ENCODE data around the gene HRG.

Gene HRG

GRCh38 chr3:186691676-186692075 is 25.9 kb downstream of the HRG start:
- Histone ChIP-seq H3K4me1 (no peaks in the 10 kb centered on the region), H3K27ac (no peak overlapping the region), H3K9ac (no peak overlapping the region), H2AFZ (no peak overlapping the region), H3K4me3 (ENCODE audit: low read depth, low read length) (no peak overlapping the region), H3K36me3 (ENCODE audit: control insufficient read depth, insufficient read depth, low read length) (no peaks in the 10 kb centered on the region), H3K27me3 (ENCODE audit: control insufficient read depth, insufficient read depth, low read length) (no peaks in the 10 kb centered on the region), H3K9me3 (ENCODE audit: control insufficient read depth, low read length) (no peaks in the 10 kb centered on the region), H3K4me2 (ENCODE audit: low read length) (no peak overlapping the region), H3K79me2 (no peaks in the 10 kb centered on the region)
- TF ChIP-seq CTCF (IDR thresholded peaks at IDR 0.05) = no peak

- no peak overlapping the region for H2AFZ ChIP-seq
Observed at GRCh38 chr3:186693843-186694242, 28.0 kb downstream of the HRG start.

GRCh38 chr3:186694288-186695032 is 28.6 kb downstream of the HRG start:
- H3K9ac ChIP-seq = no peak overlapping the region
- no peaks in the 10 kb centered on the region for H3K36me3 ChIP-seq (ENCODE audit: control insufficient read depth, insufficient read depth, low read length)
- no peak for TF ChIP-seq CTCF (IDR thresholded peaks at IDR 0.05)
- H3K27ac ChIP-seq = no peak overlapping the region
- no peaks in the 10 kb centered on the region for H3K79me2 ChIP-seq
- H3K9me3 ChIP-seq (ENCODE audit: control insufficient read depth, low read length) = no peaks in the 10 kb centered on the region
- H3K4me3 ChIP-seq (ENCODE audit: low read depth, low read length) = no peak overlapping the region
- H3K27me3 ChIP-seq (ENCODE audit: control insufficient read depth, insufficient read depth, low read length) = no peaks in the 10 kb centered on the region
- H3K4me2 ChIP-seq (ENCODE audit: low read length) = no peak overlapping the region
- H2AFZ ChIP-seq = no peak overlapping the region
- no peaks in the 10 kb centered on the region for H3K4me1 ChIP-seq

More at GRCh38 chr3:186693843-186694242, 28.0 kb downstream of the HRG start:
- no peak overlapping the region for H3K9ac ChIP-seq
- TF ChIP-seq CTCF (IDR thresholded peaks at IDR 0.05) = no peak
- no peaks in the 10 kb centered on the region for H3K9me3 ChIP-seq (ENCODE audit: control insufficient read depth, low read length)
- H3K27me3 ChIP-seq (ENCODE audit: control insufficient read depth, insufficient read depth, low read length) = no peaks in the 10 kb centered on the region
- H3K4me3 ChIP-seq (ENCODE audit: low read depth, low read length) = no peak overlapping the region
- no peaks in the 10 kb centered on the region for H3K36me3 ChIP-seq (ENCODE audit: control insufficient read depth, insufficient read depth, low read length)
- H3K4me2 ChIP-seq (ENCODE audit: low read length) = no peak overlapping the region
- no peak overlapping the region for H3K27ac ChIP-seq
- H3K79me2 ChIP-seq = no peaks in the 10 kb centered on the region
- no peaks in the 10 kb centered on the region for H3K4me1 ChIP-seq

GRCh38 chr3:186696522-186696921 is 30.7 kb downstream of the HRG start:
- Histone ChIP-seq H3K4me1 (no peaks in the 10 kb centered on the region), H3K4me2 (ENCODE audit: low read length) (no peak overlapping the region), H3K9me3 (ENCODE audit: control insufficient read depth, low read length) (no peaks in the 10 kb centered on the region), H3K27ac (no peak overlapping the region), H3K79me2 (no peaks in the 10 kb centered on the region), H3K9ac (no peak overlapping the region), H2AFZ (no peak overlapping the region), H3K36me3 (ENCODE audit: control insufficient read depth, insufficient read depth, low read length) (no peaks in the 10 kb centered on the region), H3K4me3 (ENCODE audit: low read depth, low read length) (no peak overlapping the region), H3K27me3 (ENCODE audit: control insufficient read depth, insufficient read depth, low read length) (no peaks in the 10 kb centered on the region)
- no peak for TF ChIP-seq CTCF (IDR thresholded peaks at IDR 0.05)

GRCh38 chr3:186697510-186697909 is 31.7 kb downstream of the HRG start:
- H3K4me3 ChIP-seq (ENCODE audit: low read depth, low read length) = no peak overlapping the region
- H3K36me3 ChIP-seq (ENCODE audit: control insufficient read depth, insufficient read depth, low read length) = no peaks in the 10 kb centered on the region
- no peak overlapping the region for H3K4me2 ChIP-seq (ENCODE audit: low read length)
- H2AFZ ChIP-seq = no peak overlapping the region
- H3K27me3 ChIP-seq (ENCODE audit: control insufficient read depth, insufficient read depth, low read length) = no peaks in the 10 kb centered on the region
- H3K79me2 ChIP-seq = no peaks in the 10 kb centered on the region
- H3K4me1 ChIP-seq = no peaks in the 10 kb centered on the region
- no peaks in the 10 kb centered on the region for H3K9me3 ChIP-seq (ENCODE audit: control insufficient read depth, low read length)
- no peak for TF ChIP-seq CTCF (IDR thresholded peaks at IDR 0.05)
- H3K27ac ChIP-seq = no peak overlapping the region
- H3K9ac ChIP-seq = no peak overlapping the region

All from parathyroid adenoma (tissue), 2 donors.